ENCODE results near the gene SLC7A6OS.
"Not testable (repeated sequence)": the region's sequence is repeated elsewhere in the genome, so short reads cannot be mapped to it uniquely, and the experiment has no call there.

Gene SLC7A6OS

DNA sequence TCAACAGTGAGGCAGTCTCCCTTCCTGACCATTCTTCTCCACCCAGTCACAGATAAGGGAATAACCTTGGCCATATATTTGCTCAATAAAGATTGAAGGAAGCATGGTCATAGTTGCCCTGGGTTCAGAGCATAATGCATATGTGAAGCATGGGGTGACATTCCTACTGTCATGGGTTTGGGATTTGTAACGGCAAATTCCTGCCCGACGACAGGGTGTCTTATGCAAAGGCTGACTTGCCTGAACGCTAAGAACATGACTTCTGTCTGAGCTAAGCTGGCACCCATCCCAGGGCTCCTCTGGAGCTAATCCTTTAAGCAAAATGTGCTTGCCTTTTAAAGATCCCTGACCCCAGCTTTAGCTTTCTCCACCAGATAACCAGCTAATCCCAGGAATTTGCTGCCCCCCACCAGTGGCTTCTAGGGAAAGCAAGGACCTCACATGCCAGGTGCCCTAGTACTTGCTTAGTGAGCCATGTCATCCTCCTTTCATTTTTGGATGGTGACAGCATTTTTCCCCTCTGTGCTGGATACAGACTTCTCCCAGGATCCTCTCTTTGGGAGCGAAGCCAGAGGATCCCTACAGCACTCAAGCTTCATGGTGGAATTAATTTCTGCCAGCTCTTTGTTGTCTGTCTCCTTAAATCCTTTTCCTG, 11.7 kb downstream of the SLC7A6OS start:
- DNase-seq (ENCODE audit: low spot score), result no peak

DNA sequence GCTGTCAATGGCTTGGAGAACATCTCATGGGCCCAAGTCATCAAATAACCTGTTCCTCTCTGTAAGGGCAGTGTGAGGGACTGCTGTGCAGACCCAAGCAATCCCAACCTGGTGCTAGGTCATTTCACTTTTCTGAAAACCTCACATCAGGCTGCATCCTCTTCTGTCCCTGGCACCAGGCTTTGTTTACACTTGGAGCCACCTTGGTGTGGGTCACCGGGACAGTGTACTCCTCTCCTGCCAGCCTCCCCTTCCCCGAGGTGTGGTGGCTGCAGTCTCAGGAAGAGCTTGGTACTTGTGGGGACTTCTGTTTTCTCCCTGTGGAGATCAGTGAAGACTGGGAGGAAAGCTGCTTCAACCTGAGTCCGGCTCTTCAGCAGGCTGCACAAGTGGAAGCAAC, 12.4 kb downstream of the SLC7A6OS start:
- no peak for DNase-seq (ENCODE audit: low spot score)

DNA sequence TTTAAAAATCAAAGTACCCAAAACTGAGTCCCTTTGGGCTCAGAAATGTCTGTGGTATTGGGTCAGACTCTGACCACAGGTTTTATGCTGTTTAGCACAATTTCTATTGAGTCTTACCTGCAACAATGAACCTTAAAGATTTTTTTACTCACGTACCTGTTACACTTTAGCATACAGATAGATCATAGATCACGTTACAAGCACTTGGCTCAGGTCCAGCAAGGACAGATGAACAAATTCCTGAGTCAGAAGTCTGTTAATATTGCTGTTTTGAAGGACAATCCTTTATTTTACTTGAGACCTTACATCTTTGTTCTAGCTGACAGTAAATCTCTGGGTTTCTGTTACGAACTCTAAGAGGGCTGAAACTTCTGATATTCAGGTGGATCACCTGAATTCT, 12.8 kb downstream of the SLC7A6OS start:
- DNase-seq (ENCODE audit: low spot score), result no peak

DNA sequence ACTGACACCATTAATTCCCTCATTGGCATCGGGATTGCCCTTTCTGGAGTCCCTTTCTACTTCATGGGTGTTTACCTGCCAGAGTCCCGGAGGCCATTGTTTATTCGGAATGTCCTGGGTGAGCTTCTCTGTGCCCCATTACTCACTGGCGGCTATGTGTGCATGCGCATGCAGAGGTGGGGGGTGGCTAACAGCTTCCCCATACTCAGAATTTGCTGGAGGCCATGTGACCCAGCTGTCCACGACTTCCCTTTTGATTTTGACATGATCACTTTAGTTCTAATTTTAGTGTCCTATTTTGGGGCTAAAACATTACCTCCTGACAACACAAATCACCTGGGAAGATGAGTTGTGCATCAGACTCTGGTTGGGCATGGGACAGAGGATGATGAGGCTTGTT, 14.1 kb downstream of the SLC7A6OS start:
- DNase-seq (ENCODE audit: low spot score), result no peak

DNA sequence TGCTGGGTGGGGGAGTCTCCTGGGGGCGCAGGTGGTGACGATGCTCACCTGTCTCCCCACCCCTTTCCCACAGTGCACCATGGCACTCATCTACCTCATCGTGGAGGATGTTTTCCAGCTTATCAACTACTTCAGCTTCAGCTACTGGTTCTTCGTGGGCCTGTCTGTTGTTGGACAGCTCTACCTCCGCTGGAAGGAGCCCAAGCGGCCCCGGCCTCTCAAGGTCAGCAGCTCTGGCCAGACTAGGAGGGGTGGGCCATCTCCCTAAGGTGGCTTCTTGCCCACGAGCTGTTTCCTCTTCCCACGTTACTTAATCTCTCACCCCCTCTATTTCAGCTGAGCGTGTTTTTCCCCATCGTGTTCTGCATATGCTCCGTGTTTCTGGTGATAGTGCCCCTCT, 14.5 kb downstream of the SLC7A6OS start:
- DNase-seq (ENCODE audit: low spot score), result no peak

DNA sequence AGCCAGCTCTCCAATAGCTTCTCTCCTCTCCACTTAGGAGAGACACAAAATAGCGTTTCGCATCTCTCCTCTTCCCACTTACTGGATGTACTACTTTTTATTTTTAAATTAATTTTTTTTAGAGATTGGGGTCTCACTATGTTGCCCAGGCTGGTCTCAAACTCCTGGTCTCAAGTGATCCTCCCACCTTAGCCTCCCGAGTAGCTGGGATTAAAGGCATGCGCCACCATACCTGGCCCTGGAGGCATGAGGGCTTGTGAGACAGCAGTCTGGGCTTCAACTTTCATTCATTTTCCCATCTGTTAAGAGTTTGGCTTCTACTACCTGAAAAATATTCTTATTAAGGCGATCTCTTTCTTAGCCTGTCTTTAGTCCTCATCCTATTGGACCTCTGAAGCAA, 18.3 kb downstream of the SLC7A6OS start:
- no peak for DNase-seq (ENCODE audit: low spot score)

DNA sequence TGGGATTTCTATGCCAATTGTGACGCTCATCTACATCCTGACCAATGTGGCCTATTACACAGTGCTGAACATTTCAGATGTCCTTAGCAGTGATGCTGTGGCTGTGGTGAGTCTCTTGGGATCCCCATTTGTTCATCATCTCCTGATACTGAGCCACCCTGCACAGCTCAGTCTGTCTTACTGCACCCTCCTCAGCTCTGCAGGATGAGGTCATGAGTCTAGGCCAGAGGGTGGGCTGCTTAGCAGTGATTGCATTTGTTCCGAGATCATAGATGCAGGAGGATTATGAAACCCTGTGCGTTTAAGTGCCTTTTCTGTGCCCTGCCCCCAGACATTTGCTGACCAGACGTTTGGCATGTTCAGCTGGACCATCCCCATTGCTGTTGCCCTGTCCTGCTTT, 19.5 kb downstream of the SLC7A6OS start:
- no peak for DNase-seq (ENCODE audit: low spot score)

DNA sequence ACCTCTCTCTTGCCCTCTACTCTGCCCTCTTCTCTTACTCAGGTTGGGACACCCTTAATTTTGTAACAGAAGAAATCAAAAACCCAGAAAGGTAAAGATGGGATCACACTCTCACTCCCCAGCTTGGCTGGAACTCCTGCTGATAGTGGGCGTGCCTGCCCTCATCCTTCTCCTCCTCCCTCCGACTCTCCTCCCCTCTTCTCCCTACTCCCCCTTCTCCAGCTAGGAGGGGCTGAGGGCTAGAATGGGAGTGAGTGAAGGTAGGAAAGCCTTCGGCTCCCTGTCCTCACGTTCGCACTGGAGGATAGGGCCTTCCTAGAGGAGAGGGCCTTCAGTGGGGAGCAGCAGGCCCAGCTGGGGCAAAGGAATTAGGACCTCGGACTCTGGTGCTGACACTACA, 20.3 kb downstream of the SLC7A6OS start:
- no peak for DNase-seq (ENCODE audit: low spot score)

DNA sequence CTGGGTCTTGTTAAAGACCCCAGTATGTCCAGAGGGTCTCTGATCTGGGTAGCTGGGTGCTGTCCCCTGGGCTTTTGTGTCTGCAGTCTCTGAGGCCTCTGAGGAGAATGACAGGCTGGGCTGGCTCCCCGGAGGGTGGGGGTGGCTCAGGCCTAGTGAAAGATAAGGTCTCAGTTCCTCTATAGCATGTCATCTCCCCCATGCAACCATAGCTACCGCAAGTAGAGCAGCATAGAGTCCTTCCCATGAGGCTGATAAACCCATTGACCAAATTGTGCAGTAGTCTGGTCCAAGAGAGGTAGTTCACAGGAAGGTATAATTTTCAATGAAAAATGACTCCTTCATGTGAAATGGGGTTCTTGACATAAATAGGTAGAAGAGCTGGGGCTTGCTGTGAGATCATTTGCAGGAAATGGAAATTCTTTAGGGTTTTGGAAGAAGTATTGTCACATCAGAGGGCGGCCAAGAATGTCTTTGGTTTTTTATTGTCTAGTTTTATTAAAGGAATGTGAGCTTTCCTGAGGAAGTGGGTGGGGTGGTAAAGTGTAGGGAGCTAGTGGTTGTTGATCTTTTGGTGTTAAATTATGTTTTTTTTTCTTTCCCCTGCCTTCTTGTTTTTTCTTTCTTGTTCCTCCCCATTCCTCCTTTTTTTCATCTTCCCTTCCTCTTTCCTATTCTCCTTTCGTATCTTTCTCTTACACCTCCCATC, 21.0 kb downstream of the SLC7A6OS start:
- no peak for DNase-seq (ENCODE audit: low spot score)

DNA sequence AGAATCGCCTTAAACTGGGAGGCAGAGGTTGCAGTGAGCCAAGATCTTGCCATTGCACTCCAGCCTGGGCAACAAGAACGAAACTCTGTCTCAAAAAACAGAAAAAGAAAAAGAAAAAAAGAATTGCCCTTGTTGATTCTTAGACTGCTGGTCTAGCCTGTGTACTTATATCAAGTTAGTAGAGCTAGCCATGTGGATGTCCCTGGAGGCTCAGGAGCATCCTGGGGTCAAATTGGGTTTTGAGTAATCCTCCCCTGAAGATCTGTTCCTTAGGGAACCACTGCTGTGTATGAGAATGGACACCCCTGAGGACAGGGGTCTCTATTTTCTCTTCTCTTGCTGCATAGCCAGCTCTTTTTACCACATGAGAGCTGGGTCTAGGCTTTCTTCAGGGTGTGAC, 21.5 kb downstream of the SLC7A6OS start:
- no peak for DNase-seq (ENCODE audit: low spot score)

DNA sequence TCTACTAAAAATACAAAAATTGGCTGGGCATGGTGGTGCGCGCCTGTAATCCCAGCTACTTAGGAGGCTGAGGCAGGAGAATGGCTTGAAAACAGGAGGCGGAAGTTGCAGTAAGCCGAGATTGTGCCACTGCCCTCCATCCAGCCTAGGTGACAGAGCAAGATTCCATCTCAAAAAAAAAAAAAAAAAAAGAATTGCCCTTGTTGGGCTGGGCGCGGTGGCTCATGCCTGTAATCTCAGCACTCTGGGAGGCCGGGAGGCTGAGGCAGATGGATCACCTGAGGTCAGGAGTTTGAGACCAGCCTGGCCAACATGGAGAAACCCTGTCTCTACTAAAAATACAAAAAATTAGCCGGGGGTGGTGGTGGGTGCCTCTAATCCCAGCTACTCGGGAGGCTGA, 21.9 kb downstream of the SLC7A6OS start:
- DNase-seq (ENCODE audit: low spot score), result not testable (repeated sequence)

DNA sequence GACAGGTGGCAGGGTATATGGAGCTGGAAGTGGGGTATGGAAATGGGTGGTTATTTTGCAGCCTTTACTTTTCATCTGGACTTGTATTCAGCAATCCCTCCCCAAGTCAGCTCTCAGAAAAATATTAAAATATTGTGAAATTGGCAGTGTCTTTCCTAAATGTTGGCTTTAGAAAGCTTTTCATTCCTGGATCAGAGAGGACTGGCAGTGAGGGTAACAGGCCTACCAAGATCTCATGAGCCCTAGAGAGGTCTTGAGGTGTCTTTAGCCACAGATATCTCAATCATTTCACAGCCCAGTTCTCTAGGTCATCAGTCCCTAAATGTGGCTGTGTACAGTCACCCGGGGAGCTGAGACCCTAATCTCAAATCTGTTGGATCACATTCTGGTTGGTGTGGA, 22.5 kb downstream of the SLC7A6OS start:
- DNase-seq (ENCODE audit: low spot score), result no peak

DNA sequence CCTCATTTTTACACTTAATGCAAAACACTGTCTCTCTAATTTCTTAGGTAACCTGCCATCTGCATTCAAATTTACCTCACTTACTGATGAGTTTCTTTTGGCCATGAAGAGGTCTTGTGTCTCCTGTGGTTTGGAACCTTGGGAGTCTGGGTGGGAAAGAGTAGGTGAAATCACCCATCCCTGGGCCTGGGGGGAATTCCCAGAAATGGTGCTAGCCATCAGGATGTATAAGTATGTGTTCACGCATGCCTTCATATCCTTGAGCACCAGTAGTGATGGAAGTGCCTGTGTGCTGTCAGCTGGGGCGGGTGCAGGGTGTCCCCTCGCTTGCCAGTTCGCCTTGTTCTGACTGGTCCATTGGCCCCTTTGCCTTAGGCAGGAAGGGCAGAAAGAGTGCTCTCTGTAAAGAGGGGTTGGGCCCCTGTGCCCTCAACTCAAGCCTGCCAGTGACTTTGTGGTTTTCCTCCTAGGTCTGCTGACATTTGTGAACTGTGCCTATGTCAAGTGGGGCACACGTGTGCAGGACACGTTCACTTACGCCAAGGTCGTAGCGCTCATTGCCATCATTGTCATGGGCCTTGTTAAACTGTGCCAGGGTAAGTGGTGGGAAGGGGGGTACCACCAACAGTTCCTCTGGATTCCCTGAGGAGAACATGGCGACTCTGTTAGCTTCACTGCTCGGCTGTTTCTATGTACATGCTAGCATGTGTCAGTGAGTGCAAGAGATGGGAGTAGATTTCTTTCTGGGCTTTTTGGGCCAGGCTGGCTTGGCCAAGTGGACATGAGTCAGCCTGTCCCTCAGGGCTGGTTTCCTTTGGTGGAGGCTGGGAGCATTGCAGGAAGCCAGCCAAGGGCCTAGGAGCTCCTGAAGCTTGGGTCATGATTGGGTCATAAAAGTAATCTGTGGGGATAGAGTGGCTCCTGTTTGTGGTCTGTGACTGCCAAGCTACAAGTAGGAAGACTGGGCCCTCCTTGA, 23.2 kb downstream of the SLC7A6OS start:
- DNase-seq (ENCODE audit: low spot score), result no peak

DNA sequence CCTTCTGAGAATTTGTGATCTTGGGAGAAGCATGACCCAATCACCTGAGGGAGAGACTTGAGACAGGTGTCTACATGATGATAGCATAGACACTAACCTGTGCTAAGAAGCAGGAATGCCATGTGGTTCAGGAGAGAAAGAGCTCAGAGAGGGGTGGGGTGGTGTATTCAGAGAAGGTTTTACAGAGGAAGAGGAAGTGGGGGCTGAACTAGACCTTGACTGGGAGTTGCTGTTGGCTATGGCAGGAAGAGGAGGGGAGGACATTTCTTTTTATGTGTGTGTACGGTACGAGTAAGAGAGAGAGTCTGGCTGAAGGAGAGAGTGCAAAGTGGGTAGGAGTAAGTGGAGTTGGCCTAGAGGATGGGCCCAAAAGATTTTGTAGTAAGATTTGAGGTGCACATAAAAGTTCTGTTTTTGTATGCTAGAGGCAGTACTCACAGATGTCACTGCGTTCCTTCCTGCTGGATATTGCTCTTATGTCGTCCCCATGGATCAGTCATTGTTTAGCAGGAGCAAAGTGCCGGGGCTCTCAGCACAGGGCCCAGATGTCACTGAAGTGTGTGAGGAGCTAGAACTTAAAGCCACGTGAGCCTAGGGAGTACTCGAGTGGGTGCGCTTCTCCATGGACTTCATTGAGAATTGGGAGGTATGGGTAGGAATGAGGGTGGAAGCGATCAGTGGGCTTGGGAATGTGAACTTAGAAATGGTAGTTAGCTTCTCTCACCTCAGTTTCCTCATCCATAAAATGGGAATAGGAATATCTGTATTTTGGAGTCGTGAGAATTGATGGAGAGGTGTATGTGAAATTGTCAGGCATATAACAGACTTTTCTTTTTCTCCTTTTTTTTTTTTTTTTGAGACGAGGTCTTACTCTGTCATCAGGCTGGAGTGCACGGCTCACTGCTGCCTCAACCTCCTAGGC, 24.3 kb downstream of the SLC7A6OS start:
- no peak for DNase-seq (ENCODE audit: low spot score)

DNA sequence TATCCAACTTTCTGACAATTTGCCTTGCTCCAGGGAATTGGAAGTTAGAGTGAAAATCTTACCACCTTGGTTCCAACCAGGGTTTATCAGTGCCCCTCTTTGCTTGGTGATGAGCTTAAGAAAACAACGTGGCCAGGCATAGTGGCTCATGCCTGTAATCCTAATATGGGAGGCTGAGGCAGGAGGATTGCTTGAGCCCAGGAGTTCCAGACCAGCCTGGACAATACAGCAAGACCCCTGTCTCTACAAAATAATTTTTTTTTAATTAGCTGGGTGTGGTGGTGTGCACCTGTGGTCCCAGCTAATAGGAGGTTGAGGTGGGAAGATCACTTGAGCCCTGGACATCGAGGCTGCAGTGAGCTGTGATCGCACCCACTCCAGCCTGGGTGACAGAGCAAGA, 25.1 kb downstream of the SLC7A6OS start:
- DNase-seq (ENCODE audit: low spot score), result no peak

DNA sequence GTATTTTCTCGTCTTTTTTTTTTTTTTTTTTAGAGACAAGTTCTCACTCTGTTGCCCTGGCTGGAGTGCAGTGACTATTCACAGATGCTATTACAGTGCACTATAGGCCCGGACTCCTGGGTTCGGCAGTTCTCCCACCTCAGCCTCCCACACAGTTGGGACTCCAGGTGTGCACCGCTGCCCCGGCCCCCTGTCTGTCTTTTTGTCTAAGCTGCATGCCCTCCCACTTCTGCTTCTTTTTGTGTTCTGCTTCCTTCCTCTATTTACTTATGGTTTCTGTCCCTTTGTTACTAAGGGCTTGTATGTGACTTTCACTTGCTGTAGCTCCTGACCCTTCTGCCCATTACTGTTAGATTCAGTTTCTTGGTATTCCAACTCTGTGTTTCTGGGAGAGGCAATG, 25.9 kb downstream of the SLC7A6OS start:
- no peak for DNase-seq (ENCODE audit: low spot score)

DNA sequence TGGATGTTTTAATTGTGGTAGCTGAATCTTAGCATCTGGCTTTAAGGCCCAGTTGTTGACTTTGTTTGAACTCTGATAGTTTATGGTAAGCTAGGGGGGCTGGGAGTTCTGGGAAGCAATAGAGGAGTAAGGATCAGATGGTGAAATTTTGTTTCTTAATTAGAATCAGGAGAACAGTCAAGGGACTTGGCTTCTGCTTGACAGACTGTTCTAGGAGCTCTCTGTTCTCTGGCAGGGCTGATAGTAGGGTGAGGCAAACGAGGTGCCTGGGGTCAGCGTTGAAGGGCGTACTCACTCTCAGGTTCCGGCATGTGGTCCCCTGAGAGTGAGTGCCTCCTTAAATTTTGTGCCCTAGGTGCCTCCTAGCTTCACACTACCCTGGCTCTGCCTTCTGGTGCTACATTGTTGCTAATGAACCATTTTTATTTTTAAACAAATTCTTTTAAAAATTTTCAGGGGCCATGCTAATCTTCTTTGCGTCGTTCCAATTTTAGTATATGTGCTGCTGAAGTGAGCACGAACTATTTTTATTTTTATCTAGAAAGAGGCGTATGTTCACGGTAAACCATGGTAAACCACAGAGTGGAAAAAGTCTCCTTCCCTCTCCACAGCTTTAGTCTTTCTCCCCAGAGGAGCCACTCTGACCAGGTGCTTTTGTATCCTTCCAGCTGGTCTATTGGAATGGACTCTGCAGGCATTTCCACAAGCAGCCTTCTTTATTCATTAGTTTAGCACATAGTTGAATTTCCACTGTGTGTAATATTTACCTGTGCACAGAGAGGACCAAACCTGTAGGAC, 26.7 kb downstream of the SLC7A6OS start:
- no peak for DNase-seq (ENCODE audit: low spot score)

DNA sequence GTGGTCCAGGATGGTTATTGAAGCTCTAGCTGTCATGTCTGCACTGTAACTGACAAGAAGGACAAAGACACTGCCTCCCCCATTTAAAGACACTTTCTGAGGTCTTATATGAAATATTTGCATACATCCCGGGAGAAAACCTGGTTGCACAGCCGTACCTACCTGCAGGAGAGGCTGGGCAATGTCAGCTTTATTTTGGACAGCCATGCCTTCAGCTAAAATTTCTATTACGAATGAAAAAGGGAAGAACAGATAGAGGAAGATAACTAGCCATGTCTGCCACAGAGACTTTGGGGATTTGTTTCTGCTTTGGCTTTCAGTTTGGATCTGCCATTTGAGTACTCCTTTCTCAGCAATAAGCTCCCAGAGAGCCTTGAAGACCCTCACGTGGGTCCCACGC, 27.4 kb downstream of the SLC7A6OS start:
- no peak for DNase-seq (ENCODE audit: low spot score)

DNA sequence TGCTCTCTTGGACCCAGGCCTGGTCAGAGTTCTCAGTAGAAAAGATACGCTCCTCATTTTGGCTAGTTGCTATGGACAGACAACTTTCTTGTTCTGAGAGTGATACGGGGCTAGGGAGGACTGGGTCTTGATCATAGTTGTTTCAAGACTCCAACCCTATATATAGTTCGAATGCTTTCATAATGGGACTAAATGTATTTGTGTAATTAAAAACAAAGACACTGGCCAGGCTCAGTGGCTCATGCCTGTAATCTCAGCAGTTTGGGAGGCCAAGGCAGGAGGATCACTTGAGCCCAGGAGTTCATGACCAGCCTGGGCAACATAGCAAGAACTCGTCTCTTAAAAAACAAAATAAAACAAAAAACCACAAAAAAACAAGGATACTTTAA, 28.7 kb downstream of the SLC7A6OS start:
- DNase-seq (ENCODE audit: low spot score), result no peak

DNA sequence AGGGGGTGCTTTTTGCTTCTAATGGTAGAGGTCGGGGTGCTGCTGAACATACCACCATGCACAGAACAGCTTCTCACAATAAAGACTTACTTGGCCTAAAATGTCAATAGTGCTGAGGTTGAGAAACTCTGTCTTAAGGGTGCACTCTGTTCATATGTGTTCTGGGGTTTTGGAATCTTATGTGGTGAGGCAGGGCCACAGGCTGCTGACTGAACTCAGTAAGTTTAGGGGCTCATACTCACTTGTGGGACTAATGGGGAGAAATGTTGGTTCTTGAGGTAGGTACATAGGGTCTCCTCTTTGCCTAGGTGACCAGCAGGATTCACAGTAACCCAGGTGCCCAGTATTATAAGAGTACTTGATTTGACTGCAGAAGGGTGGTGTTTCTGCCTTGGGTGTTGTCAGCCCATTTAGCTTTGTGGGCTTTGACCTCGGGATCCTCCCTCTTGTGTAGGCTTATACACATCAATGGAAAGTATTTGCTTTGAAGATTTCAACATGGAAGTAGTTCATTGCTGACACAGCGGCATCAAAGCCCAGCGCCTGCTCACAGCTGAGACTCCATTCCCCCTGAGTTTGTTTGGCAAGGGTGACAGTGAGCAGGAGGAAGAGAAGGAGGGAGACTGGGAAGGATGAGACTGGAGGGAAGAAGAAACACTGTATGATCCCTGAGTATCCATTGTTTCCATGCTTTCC, 29.2 kb downstream of the SLC7A6OS start:
- DNase-seq (ENCODE audit: low spot score), result no peak

Data from globus pallidus (tissue), 1 donor.